Breast epithelium (tissue), 3 donors: ENCODE results near the gene FLVCR1.

Experiments used
- POLR2AphosphoS5 ChIP-seq, 3 donors: sonication (generic); formaldehyde crosslinking; IDR thresholded peaks; one replicate each; pipeline ENCODE4 v1.6.1; 2017; ENCODE audit warnings: antibody characterized with exemption in 3 of 3
- TF ChIP-seq, protein P1 (sequence below), 3 donors: fragments of 450-650 bp; IDR thresholded peaks; one replicate each; pipeline ENCODE4 v1.5.1; 2016 to 2017; ENCODE audit warnings: antibody characterized with exemption in 3 of 3, mild to moderate bottlenecking in 3 of 3, moderate library complexity in 3 of 3

DNA sequence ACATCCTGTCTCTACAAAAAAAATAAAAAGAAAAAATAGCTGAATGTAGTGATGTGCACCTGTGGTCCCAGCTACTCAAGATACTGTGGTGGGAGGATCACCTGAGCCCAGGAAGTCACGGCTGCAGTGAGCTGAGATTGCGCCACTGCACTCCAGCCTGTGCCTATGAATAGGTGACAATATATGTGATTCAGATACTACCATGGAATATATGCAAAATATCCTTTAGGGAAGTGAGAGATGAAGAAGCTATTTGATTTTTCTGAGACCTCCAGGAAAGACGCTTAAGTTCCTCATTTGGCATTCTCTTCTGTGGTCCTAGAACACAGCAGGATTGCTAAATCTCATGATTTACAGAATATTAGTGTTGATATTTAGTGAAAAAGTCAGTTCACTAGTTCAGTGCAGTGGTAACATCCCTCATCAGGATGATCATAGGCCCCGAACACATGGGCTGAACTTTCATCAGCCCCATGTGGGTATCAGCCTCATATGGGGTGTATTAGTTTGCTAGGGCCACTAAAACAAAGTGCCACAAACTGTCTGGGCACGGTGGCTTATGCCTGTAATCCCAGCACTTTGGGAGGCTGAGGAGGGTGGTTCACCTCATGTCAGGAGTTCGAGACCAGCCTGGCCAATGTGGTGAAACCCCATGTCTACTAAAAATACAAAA is 86.3 kb downstream of the FLVCR1 start:
- TF ChIP-seq POLR2AphosphoS5 (IDR thresholded peaks at IDR 0.05), result no peak
- TF ChIP-seq, protein P1, sequence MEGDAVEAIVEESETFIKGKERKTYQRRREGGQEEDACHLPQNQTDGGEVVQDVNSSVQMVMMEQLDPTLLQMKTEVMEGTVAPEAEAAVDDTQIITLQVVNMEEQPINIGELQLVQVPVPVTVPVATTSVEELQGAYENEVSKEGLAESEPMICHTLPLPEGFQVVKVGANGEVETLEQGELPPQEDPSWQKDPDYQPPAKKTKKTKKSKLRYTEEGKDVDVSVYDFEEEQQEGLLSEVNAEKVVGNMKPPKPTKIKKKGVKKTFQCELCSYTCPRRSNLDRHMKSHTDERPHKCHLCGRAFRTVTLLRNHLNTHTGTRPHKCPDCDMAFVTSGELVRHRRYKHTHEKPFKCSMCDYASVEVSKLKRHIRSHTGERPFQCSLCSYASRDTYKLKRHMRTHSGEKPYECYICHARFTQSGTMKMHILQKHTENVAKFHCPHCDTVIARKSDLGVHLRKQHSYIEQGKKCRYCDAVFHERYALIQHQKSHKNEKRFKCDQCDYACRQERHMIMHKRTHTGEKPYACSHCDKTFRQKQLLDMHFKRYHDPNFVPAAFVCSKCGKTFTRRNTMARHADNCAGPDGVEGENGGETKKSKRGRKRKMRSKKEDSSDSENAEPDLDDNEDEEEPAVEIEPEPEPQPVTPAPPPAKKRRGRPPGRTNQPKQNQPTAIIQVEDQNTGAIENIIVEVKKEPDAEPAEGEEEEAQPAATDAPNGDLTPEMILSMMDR (IDR thresholded peaks at IDR 0.05), result no peak
